ENCODE measurements around the gene ZNF45.
"Not testable (repeated sequence)": the region's sequence is repeated elsewhere in the genome, so short reads cannot be mapped to it uniquely, and the experiment has no call there.

The ZNF45 gene

GRCh38 chr19:43910884-43911283 is 24.2 kb downstream of the ZNF45 start:
- no peak for DNase-seq

- no peak for DNase-seq
These were observed 26.4 kb downstream of the ZNF45 start for GRCh38 chr19:43908659-43909058.

- DNase-seq, result no peak
These were observed 28.3 kb downstream of the ZNF45 start for GRCh38 chr19:43906774-43907173.

GRCh38 chr19:43905897-43906296 is 29.2 kb downstream of the ZNF45 start:
- DNase-seq, result no peak

- no peak for DNase-seq
These were observed 32.7 kb downstream of the ZNF45 start for GRCh38 chr19:43902399-43902798.

GRCh38 chr19:43901395-43902390 is 33.4 kb downstream of the ZNF45 start:
- DNase-seq, result peak; percentile 40

GRCh38 chr19:43895727-43896308 is 39.3 kb downstream of the ZNF45 start:
- DNase-seq, result no peak

GRCh38 chr19:43883864-43884263 is 51.2 kb downstream of the ZNF45 start, which contains the start of gene ZNF404:
Gene ZNF404, minus strand, starts transcription at chr19:43883964.
- no peak for DNase-seq

- DNase-seq, result no peak
These were observed 54.6 kb downstream of the ZNF45 start for GRCh38 chr19:43880483-43880882.

- no peak for DNase-seq
These were observed 62.3 kb downstream of the ZNF45 start for GRCh38 chr19:43872547-43873336.

GRCh38 chr19:43866923-43867322 is 68.2 kb downstream of the ZNF45 start:
- DNase-seq, result not testable (repeated sequence)

Data from NCI-H2081 treated with DMSO at 0.1 percent for 48 hours (cell line).